ENCODE data around the gene DCPS.

GRCh38 chr11:126317756-126318573 is 14.1 kb downstream of the DCPS start:
- TF ChIP-seq CTCF (IDR thresholded peaks at IDR 0.05) (no peak), POLR2AphosphoS5 (IDR thresholded peaks at IDR 0.05) (no peak), EP300 (IDR thresholded peaks at IDR 0.05) (no peak), POLR2A (IDR thresholded peaks at IDR 0.05) (no peak)
